ENCODE measurements around the gene CCL11. TPM values are rescaled to one million over a fixed set of nuclear protein-coding genes. Genes with fewer than 3 reads are reported as not detected.

Gene CCL11
- total and polyA plus RNA-seq, 2 of the 13 experiments (the other 11 are each of a cell fraction or from before 2014, with no cell fraction given): not detected

DNA sequence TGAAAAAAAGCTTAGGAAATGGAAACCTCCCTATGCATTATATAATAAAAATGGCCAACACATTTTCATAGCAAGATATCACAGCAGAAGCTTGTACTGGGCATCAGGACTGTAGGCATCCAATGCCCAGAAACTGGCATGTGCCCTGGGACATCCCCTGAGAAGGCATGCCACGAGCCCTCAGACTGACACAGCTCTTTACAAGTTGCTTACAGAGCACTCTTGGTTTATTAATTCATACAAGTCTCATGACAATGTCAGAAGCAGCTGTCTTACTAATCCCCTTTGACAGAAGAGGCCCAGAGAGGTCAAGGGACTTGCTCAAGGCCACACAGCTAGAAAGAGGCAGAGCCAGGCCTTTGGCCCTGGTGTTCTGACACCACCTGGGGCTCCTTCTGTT, 36.1 kb upstream of the CCL11 start:
- no peak overlapping the region for H3K27ac ChIP-seq (ENCODE audit: extremely low read length, insufficient read depth, low read length)
- H3K4me1 ChIP-seq (ENCODE audit: insufficient read depth, low read length): no peaks in the 10 kb centered on the region
- no peak for ATAC-seq
- H3K4me2 ChIP-seq (ENCODE audit: low read depth, low read length): no peak overlapping the region
- no peak overlapping the region for H3K9ac ChIP-seq (ENCODE audit: insufficient read depth, low read depth, low read length)
- no peak for FAIRE-seq
- H3K27me3 ChIP-seq (ENCODE audit: control insufficient read depth in 1 of 2, insufficient read depth in 2 of 2, low read length in 2 of 2): no peaks in the 10 kb centered on the region; a peak in 1 of 5 replicates
- TF ChIP-seq CC2D1A (CRISPR knock-in tag; IDR thresholded peaks at IDR 0.05) (no peak), SRY (CRISPR knock-in tag; IDR thresholded peaks at IDR 0.05) (no peak), KDM3A (CRISPR knock-in tag; IDR thresholded peaks at IDR 0.05; ENCODE audit: low read depth) (no peak), ZNF317 (CRISPR knock-in tag; IDR thresholded peaks at IDR 0.05) (no peak), IRF2 (CRISPR knock-in tag; IDR thresholded peaks at IDR 0.05) (no peak), ZNF614 (CRISPR knock-in tag; IDR thresholded peaks at IDR 0.05; ENCODE audit: borderline replicate concordance) (no peak), ONECUT2 (CRISPR knock-in tag; IDR thresholded peaks at IDR 0.05) (no peak), TBX3 (IDR thresholded peaks at IDR 0.05; ENCODE audit: borderline replicate concordance) (no peak), THAP11 (CRISPR knock-in tag; IDR thresholded peaks at IDR 0.05) (no peak), ZC3H13 (CRISPR knock-in tag; IDR thresholded peaks at IDR 0.05) (no peak)
- TF ChIP-seq, protein P1, sequence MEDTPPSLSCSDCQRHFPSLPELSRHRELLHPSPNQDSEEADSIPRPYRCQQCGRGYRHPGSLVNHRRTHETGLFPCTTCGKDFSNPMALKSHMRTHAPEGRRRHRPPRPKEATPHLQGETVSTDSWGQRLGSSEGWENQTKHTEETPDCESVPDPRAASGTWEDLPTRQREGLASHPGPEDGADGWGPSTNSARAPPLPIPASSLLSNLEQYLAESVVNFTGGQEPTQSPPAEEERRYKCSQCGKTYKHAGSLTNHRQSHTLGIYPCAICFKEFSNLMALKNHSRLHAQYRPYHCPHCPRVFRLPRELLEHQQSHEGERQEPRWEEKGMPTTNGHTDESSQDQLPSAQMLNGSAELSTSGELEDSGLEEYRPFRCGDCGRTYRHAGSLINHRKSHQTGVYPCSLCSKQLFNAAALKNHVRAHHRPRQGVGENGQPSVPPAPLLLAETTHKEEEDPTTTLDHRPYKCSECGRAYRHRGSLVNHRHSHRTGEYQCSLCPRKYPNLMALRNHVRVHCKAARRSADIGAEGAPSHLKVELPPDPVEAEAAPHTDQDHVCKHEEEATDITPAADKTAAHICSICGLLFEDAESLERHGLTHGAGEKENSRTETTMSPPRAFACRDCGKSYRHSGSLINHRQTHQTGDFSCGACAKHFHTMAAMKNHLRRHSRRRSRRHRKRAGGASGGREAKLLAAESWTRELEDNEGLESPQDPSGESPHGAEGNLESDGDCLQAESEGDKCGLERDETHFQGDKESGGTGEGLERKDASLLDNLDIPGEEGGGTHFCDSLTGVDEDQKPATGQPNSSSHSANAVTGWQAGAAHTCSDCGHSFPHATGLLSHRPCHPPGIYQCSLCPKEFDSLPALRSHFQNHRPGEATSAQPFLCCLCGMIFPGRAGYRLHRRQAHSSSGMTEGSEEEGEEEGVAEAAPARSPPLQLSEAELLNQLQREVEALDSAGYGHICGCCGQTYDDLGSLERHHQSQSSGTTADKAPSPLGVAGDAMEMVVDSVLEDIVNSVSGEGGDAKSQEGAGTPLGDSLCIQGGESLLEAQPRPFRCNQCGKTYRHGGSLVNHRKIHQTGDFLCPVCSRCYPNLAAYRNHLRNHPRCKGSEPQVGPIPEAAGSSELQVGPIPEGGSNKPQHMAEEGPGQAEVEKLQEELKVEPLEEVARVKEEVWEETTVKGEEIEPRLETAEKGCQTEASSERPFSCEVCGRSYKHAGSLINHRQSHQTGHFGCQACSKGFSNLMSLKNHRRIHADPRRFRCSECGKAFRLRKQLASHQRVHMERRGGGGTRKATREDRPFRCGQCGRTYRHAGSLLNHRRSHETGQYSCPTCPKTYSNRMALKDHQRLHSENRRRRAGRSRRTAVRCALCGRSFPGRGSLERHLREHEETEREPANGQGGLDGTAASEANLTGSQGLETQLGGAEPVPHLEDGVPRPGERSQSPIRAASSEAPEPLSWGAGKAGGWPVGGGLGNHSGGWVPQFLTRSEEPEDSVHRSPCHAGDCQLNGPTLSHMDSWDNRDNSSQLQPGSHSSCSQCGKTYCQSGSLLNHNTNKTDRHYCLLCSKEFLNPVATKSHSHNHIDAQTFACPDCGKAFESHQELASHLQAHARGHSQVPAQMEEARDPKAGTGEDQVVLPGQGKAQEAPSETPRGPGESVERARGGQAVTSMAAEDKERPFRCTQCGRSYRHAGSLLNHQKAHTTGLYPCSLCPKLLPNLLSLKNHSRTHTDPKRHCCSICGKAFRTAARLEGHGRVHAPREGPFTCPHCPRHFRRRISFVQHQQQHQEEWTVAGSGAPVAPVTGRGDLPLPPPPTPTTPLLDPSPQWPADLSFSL (CRISPR knock-in tag; IDR thresholded peaks at IDR 0.05): no peak
- TF ChIP-seq, protein P2, sequence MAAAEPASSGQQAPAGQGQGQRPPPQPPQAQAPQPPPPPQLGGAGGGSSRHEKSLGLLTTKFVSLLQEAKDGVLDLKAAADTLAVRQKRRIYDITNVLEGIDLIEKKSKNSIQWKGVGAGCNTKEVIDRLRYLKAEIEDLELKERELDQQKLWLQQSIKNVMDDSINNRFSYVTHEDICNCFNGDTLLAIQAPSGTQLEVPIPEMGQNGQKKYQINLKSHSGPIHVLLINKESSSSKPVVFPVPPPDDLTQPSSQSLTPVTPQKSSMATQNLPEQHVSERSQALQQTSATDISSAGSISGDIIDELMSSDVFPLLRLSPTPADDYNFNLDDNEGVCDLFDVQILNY (CRISPR knock-in tag; conservative IDR thresholded peaks at IDR 0.05): no peak
- H3K4me3 ChIP-seq (replicated peaks in 1 of 3; ENCODE audit: insufficient read depth in 1 of 3, low read depth in 2 of 3, low read length in 3 of 3): no peak overlapping the region
- WGBS (ENCODE audit: low lambda C conversion rate): 0% methylated on average over 1 of the region's 1 CpG
- H4K20me1 ChIP-seq (ENCODE audit: insufficient read depth, low read length): no peaks in the 10 kb centered on the region
- H3K79me2 ChIP-seq (ENCODE audit: insufficient read depth, low read length): no peaks in the 10 kb centered on the region
- no peak for DNase-seq (ENCODE audit: low spot score)
- no peak overlapping the region for H2AFZ ChIP-seq (ENCODE audit: low read length)
- ChIA-PET POLR2A (no interaction called here), CTCF (ENCODE audit: low intra/inter-chr PET ratio, low total read pairs) (no interaction called here)
- intact Hi-C loops (cut with micrococcal nuclease; ENCODE audit: unreplicated experiment): no loop called here
- no TSS peak for BruUV-seq (replicated peaks)
- no peaks in the 10 kb centered on the region for H3K9me3 ChIP-seq (ENCODE audit: low read length)
- H3K36me3 ChIP-seq (replicated peaks in 1 of 2; ENCODE audit: control insufficient read depth in 1 of 2, insufficient read depth in 2 of 2, low read length in 2 of 2): no peaks in the 10 kb centered on the region
- in situ Hi-C loops (cut with HindIII; ENCODE audit: extremely low pct_ligation_motif_present, low pct_unique_long_range_greater_than_20kb): no loop called here
